ENCODE results near the gene CAPN1.

CAPN1 gene

DNA sequence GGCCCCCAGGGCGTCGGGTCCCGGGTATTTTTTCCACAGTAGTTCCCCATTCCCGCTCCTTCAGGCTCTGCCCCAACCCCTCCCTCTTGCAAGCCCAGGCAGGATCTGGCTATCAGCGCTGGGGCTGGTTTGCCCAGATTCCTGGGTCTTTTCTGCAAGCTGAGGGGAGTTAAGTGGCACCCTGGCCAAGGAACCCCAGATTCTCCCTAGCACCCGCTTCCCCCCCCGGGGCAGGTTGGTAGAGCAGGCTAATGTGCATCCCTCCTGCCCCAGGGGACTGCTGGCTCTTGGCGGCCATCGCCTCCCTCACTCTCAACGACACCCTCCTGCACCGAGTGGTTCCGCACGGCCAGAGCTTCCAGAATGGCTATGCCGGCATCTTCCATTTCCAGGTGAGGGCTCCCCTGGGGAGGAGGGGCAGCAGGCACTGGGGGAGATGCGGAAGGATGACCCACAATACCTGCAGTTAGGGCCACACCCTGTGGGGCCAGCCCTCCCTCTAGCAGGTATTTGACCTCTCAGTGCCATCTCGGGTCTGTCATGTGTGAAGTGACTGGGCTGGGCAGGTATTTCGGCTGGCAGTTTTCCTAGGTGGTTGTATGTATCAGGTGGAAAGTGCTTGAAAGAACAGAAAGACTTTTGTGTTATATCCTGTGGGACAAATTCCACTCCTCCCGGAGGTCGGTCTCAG, 1.6 kb downstream of the CAPN1 start:
- DNase-seq (ENCODE audit: low read depth) = no peak
- TF ChIP-seq, protein P1, sequence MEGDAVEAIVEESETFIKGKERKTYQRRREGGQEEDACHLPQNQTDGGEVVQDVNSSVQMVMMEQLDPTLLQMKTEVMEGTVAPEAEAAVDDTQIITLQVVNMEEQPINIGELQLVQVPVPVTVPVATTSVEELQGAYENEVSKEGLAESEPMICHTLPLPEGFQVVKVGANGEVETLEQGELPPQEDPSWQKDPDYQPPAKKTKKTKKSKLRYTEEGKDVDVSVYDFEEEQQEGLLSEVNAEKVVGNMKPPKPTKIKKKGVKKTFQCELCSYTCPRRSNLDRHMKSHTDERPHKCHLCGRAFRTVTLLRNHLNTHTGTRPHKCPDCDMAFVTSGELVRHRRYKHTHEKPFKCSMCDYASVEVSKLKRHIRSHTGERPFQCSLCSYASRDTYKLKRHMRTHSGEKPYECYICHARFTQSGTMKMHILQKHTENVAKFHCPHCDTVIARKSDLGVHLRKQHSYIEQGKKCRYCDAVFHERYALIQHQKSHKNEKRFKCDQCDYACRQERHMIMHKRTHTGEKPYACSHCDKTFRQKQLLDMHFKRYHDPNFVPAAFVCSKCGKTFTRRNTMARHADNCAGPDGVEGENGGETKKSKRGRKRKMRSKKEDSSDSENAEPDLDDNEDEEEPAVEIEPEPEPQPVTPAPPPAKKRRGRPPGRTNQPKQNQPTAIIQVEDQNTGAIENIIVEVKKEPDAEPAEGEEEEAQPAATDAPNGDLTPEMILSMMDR (conservative IDR thresholded peaks at IDR 0.05; ENCODE audit: control insufficient read depth, insufficient read depth, low read depth, low read length) = no peak
- H3K4me3 ChIP-seq (ENCODE audit: control insufficient read depth, low read depth, low read length) = peak overlapping the region; percentile 87

DNA sequence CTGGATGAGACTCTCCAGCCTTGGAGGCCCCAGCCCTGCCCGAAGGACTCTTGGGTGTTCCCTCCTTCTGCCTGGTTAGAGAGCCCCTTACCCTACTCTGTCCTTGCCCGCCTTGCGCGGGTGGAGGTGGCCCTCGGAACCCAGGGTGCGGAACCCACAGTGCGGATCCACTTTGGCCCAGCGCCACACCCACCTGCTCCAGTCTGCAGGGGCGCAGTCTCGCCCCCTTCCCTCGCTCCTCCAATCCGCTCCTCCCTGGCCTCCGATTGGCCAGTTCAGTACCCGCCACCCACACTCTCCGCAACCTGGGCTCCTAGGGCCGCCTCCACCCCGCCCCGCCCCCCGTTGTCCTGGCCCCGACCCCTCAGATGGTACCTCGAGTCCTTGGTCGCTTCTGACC, 2.4 kb downstream of the CAPN1 start:
- DNase-seq (ENCODE audit: low read depth) = no peak
- TF ChIP-seq, protein P1 (conservative IDR thresholded peaks at IDR 0.05; ENCODE audit: control insufficient read depth, insufficient read depth, low read depth, low read length) = no peak
- no peak overlapping the region for H3K4me3 ChIP-seq (ENCODE audit: control insufficient read depth, low read depth, low read length)

DNA sequence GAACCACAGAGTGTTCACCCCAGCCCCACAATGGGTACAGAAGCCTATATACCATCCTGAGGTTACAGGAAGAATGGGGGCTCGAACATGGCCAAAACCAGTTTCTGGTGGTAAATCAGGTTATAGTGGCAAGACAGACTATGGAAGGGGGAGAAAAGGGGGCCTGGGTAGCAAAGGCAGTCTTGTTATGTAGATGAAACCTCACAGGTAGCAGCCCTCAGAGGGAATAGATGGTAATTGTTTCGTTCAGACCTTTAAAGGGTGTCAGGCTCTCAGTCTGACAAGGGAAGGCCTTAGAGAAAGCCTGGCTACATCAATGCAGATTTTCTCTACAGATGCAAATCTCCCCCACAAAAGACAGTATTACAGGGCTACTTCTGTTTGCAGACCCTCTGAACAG, 3.4 kb downstream of the CAPN1 start:
- TF ChIP-seq, protein P1 (conservative IDR thresholded peaks at IDR 0.05; ENCODE audit: control insufficient read depth, insufficient read depth, low read depth, low read length) = no peak

DNA sequence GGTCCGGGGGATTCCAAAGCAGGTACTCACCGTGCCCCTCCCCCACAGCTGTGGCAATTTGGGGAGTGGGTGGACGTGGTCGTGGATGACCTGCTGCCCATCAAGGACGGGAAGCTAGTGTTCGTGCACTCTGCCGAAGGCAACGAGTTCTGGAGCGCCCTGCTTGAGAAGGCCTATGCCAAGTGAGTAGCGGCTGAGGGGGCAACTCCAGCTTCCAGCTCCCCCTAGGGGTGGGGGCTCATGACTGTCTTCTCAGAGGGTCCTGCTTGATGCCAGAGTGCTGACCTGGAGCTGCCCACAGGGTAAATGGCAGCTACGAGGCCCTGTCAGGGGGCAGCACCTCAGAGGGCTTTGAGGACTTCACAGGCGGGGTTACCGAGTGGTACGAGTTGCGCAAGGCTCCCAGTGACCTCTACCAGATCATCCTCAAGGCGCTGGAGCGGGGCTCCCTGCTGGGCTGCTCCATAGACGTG, 4.2 kb downstream of the CAPN1 start:
- no peak overlapping the region for H3K4me3 ChIP-seq (ENCODE audit: control insufficient read depth, low read depth, low read length)
- TF ChIP-seq, protein P1 (conservative IDR thresholded peaks at IDR 0.05; ENCODE audit: control insufficient read depth, insufficient read depth, low read depth, low read length) = no peak
- DNase-seq (ENCODE audit: low read depth) = no peak

More for the DNA sequence above, 3.4 kb downstream of the CAPN1 start:
- DNase-seq (ENCODE audit: low read depth) = no peak
- H3K4me3 ChIP-seq (ENCODE audit: control insufficient read depth, low read depth, low read length) = no peak overlapping the region

DNA sequence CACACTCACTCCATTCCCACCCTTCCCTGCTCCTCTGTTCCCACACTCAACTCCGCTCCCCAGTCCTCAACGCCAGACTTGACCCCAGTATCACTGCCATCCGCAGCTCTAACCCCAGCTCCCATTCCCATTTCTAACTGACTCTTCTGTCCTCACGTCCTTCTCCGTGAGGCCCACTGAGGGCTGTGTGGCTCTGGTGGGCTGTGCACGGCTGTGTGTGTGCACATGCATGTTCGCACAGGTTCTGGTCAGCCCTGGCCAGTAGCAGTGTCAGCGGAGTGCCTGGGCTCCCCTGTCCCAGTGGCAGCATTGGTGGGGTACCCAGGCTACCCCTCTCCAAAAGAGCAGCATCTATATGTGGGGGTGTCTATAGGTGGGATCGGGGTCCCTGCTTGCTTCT, 5.0 kb downstream of the CAPN1 start:
- no peak for DNase-seq (ENCODE audit: low read depth)
- no peak overlapping the region for H3K4me3 ChIP-seq (ENCODE audit: control insufficient read depth, low read depth, low read length)
- TF ChIP-seq, protein P1 (conservative IDR thresholded peaks at IDR 0.05; ENCODE audit: control insufficient read depth, insufficient read depth, low read depth, low read length) = no peak

DNA sequence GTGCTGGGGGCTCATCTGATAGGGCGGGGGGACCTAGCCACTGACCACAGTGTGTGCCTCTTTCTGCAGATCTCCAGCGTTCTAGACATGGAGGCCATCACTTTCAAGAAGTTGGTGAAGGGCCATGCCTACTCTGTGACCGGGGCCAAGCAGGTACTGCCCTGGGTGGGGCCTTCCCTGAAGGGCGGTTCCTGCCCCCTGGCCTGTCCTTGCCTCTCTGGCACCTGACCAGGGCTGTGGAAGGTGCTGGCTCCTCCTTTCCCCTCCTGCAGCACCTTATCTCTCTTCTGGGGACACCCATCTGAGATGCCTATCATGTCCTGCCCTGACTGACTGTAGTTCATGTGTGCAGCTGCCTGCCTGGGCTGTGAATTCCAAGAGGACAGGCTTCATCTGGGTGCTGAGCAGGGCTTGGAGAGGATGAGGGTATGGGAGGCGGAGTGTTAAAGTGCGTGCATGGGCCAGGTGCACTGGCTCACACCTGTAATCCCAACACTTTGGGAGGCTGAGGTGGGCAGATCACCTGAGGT, 5.5 kb downstream of the CAPN1 start:
- TF ChIP-seq, protein P1 (conservative IDR thresholded peaks at IDR 0.05; ENCODE audit: control insufficient read depth, insufficient read depth, low read depth, low read length) = no peak
- no peak for DNase-seq (ENCODE audit: low read depth)
- H3K4me3 ChIP-seq (ENCODE audit: control insufficient read depth, low read depth, low read length) = no peak overlapping the region
